HG02970 (cell line): ENCODE measurements around the gene VPS33B.

ENCODE experiments used
- ATAC-seq: cut with Tn5 transposase; IDR thresholded peaks from one replicate; pipeline ENCODE4 v1.9.1; 2021; ENCODE audit warnings: mild to moderate bottlenecking, moderate library complexity, moderate number of reproducible peaks; ENCODE audit not compliant: unreplicated experiment, low FRiP score

Gene VPS33B

GRCh38 chr15:90954712-90955623, 67.4 kb downstream of the VPS33B start, which contains the start of gene RCCD1:
Gene RCCD1, plus strand, starts transcription at chr15:90954884. Its CDS starts 1,851 bp downstream, at chr15:90956735.
- ATAC-seq, result peak; percentile 80

DNA sequence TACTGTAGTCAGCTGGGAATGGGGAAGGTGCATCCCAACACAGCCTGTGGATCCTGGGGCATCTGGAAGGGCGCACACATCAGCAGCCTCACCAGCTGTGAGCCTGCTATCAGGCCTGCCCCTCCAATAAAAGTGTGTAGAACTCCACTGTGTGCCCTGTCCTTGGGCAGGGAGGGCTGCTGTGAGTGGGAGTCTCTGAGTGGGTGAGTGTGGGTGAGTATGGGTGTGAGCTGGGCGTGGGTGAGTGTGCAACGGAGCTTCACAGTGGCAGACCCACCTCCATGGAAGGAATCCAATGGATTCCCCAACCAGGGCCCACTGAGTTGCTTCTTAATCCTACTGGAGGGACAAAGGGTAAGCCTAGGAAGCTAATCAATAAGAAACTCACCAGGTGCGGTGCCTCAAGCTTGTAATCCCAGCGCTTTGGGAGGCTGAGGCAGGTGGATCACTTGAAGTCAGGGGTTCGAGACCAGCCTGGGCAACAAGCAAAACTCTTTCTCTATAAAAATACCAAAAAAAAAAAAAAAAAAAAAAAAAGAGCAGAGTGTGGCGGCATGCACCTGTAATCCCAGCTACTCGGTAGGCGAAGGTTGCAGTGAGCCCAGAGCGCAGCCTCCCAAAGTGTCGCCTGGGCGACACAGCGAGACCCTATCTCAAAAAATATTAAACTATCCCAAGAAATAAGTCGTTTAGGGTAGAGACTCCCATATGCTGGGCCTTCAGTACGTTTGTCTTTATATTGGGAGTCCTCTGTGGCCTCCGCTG, 68.3 kb downstream of the VPS33B start:
- no peak for ATAC-seq

GRCh38 chr15:90952901-90953677, 69.3 kb downstream of the VPS33B start:
- no peak for ATAC-seq

DNA sequence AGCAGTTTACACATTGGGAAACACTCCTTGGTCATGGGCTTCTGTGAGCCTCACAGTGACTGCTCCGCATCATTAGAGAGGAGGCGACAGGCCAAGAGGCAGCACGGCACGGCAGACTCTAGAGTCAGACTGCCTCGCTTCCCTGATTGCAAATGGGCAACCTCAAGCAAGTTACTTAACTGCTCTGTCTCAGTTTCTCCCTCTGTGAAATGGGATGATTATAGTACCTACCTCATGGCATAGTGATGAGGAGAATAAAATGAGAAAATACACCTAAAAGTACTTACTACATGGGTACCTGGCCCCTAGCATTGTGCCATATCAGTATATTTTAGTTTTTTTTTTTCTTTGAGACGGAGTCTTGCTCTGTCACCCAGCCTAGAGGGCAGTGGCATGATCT, 71.7 kb downstream of the VPS33B start:
- ATAC-seq, result no peak

GRCh38 chr15:90949979-90950675, 72.3 kb downstream of the VPS33B start:
- no peak for ATAC-seq
